Measurements from ENCODE around the gene PCDHGC4.
A peak's percentile ranks its signal among the peaks of the same experiment; 100 is the strongest.

PCDHGC4 gene

DNA sequence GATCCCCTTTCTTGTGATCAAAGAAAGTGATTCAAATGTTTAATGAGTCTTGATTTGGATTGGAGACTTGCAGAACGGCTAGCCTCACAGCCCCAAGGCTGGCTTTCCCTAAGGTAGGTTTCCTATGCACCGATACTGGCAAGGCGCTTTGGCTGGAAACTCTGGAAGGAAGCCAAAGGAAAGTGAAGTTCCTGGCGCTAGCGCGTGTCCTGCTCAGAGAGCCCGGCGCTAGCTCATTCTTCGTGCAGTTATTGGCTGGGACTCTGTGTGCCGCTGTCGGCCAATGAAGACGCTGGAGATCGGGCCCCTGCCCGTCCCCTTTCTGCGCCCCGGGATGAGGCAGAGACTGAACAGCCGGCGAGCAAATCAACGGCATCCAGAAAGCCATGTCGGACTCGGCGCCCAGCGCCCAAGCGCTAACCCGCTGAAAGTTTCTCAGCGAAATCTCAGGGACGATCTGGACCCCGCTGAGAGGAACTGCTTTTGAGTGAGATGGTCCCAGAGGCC, 9.2 kb upstream of the PCDHGC4 start, which contains the start of gene PCDHGC3:
Gene PCDHGC3 (plus strand): TSS at position 342 of the 507 bp plus-strand sequence. CDS start 151 bp downstream, at position 493.
- peak; percentile 50 to 67 (median 52) for DNase-seq
- under 1% methylated on average over 23 of the region's 28 CpGs for WGBS (ENCODE audit: insufficient coverage)
- H3K9me3 ChIP-seq (ENCODE audit: control extremely low read depth in 1 of 5, control insufficient read depth in 4 of 5, insufficient read depth in 2 of 5, low read depth in 1 of 5, low read length in 4 of 5) = no peaks in the 10 kb centered on the region
- no peaks in the 10 kb centered on the region for H3K36me3 ChIP-seq (ENCODE audit: control insufficient read depth in 4 of 4, insufficient read depth in 4 of 4, low read length in 3 of 4)
- ChIA-PET CTCF (interaction anchor here (0.6 to 2.1 kb wide), 13 partner anchors 10 to 82 kb away, joined by 3 to 11 read pairs (median 4); partner anchors contain the start of genes PCDHGA10, PCDHGA11, PCDHGA12 and PCDHGB6), POLR2A (no interaction called here)
- H3K4me3 ChIP-seq (ENCODE audit: control insufficient read depth in 1 of 7, extremely low read depth in 1 of 7, insufficient read depth in 4 of 7, low read depth in 2 of 7, low read length in 6 of 7) = peak within 1 kb of the TSS; percentile 40 to 87 (median 69)
- peaks cover 18 to 58% (median 30%) of the 10 kb centered on the region in 5 experiments for H3K27me3 ChIP-seq (replicated peaks in 2 of 5; ENCODE audit: control insufficient read depth in 4 of 5, insufficient read depth in 5 of 5, low read length in 4 of 5)
- H3K4me1 ChIP-seq (ENCODE audit: control extremely low read depth in 1 of 4, control insufficient read depth in 4 of 4, insufficient read depth in 4 of 4, low read length in 3 of 4) = peaks cover 11 to 23% (median 16%) of the 10 kb centered on the region in 4 experiments
- H3K27ac ChIP-seq (ENCODE audit: insufficient read depth in 1 of 2, low read depth in 1 of 2, low read length in 2 of 2, poor library complexity in 1 of 2, severe bottlenecking in 2 of 2) = no peak within 1 kb of the TSS

DNA sequence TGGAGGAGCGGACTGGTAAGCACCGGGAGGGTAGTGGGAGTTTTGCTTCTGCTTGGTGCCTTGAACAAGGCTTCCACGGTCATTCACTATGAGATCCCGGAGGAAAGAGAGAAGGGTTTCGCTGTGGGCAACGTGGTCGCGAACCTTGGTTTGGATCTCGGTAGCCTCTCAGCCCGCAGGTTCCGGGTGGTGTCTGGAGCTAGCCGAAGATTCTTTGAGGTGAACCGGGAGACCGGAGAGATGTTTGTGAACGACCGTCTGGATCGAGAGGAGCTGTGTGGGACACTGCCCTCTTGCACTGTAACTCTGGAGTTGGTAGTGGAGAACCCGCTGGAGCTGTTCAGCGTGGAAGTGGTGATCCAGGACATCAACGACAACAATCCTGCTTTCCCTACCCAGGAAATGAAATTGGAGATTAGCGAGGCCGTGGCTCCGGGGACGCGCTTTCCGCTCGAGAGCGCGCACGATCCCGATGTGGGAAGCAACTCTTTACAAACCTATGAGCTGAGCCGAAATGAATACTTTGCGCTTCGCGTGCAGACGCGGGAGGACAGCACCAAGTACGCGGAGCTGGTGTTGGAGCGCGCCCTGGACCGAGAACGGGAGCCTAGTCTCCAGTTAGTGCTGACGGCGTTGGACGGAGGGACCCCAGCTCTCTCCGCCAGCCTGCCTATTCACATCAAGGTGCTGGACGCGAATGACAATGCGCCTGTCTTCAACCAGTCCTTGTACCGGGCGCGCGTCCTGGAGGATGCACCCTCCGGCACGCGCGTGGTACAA, 8.5 kb upstream of the PCDHGC4 start:
- ChIA-PET CTCF (interaction anchor here (0.8 to 2.1 kb wide), 13 partner anchors 9 to 81 kb away, joined by 3 to 11 read pairs (median 4); partner anchors contain the start of genes PCDHGA10, PCDHGA12, PCDHGC4 and PCDHGC5), POLR2A (no interaction called here)
- H3K4me1 ChIP-seq (ENCODE audit: control extremely low read depth in 1 of 4, control insufficient read depth in 4 of 4, insufficient read depth in 4 of 4, low read length in 3 of 4) = peaks cover 11 to 23% (median 16%) of the 10 kb centered on the region in 4 experiments
- DNase-seq = peak in 2 of 3 donors; percentile 54 to 64
- WGBS (ENCODE audit: insufficient coverage) = 2% methylated on average over 57 of the region's 58 CpGs
- no peaks in the 10 kb centered on the region for H3K9me3 ChIP-seq (ENCODE audit: control extremely low read depth in 1 of 5, control insufficient read depth in 4 of 5, insufficient read depth in 2 of 5, low read depth in 1 of 5, low read length in 4 of 5)
- no peak overlapping the region for H3K27ac ChIP-seq (ENCODE audit: insufficient read depth in 1 of 2, low read depth in 1 of 2, low read length in 2 of 2, poor library complexity in 1 of 2, severe bottlenecking in 2 of 2)
- H3K36me3 ChIP-seq (ENCODE audit: control insufficient read depth in 4 of 4, insufficient read depth in 4 of 4, low read length in 3 of 4) = no peaks in the 10 kb centered on the region
- peaks cover 18 to 62% (median 30%) of the 10 kb centered on the region in 5 experiments for H3K27me3 ChIP-seq (replicated peaks in 2 of 5; ENCODE audit: control insufficient read depth in 4 of 5, insufficient read depth in 5 of 5, low read length in 4 of 5)
- H3K4me3 ChIP-seq (ENCODE audit: control insufficient read depth in 1 of 7, extremely low read depth in 1 of 7, insufficient read depth in 4 of 7, low read depth in 2 of 7, low read length in 6 of 7) = peak overlapping the region; percentile 40 to 87 (median 69)

- CTCF ChIA-PET = interaction anchor here (0.7 to 2.1 kb wide), 10 partner anchors 17 to 81 kb away, joined by 3 to 10 read pairs (median 4); partner anchors contain the start of gene PCDHGA10
Measured at GRCh38 chr5:141477044-141477575, 7.7 kb upstream of the PCDHGC4 start.

DNA sequence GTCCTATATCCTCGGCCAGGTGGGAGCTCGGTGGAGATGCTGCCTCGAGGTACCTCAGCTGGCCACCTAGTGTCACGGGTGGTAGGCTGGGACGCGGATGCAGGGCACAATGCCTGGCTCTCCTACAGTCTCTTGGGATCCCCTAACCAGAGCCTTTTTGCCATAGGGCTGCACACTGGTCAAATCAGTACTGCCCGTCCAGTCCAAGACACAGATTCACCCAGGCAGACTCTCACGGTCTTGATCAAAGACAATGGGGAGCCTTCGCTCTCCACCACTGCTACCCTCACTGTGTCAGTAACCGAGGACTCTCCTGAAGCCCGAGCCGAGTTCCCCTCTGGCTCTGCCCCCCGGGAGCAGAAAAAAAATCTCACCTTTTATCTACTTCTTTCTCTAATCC, 7.0 kb upstream of the PCDHGC4 start:
- ChIA-PET POLR2A (no interaction called here), CTCF (interaction anchor here (0.7 to 1.8 kb wide), 5 partner anchors 9 to 65 kb away, joined by 3 to 5 read pairs (median 3); partner anchors contain the start of gene PCDHGA10)
- WGBS (ENCODE audit: insufficient coverage) = 39% methylated on average over 13 of the region's 13 CpGs
- Histone ChIP-seq H3K4me1 (ENCODE audit: control extremely low read depth in 1 of 4, control insufficient read depth in 4 of 4, insufficient read depth in 4 of 4, low read length in 3 of 4) (peaks cover 11 to 23% (median 16%) of the 10 kb centered on the region in 4 experiments), H3K36me3 (ENCODE audit: control insufficient read depth in 4 of 4, insufficient read depth in 4 of 4, low read length in 3 of 4) (no peaks in the 10 kb centered on the region), H3K9me3 (ENCODE audit: control extremely low read depth in 1 of 5, control insufficient read depth in 4 of 5, insufficient read depth in 2 of 5, low read depth in 1 of 5, low read length in 4 of 5) (no peaks in the 10 kb centered on the region), H3K27me3 (replicated peaks in 2 of 5; ENCODE audit: control insufficient read depth in 4 of 5, insufficient read depth in 5 of 5, low read length in 4 of 5) (peaks cover 18 to 75% (median 30%) of the 10 kb centered on the region in 5 experiments), H3K4me3 (ENCODE audit: control insufficient read depth in 1 of 7, extremely low read depth in 1 of 7, insufficient read depth in 4 of 7, low read depth in 2 of 7, low read length in 6 of 7) (no peak overlapping the region), H3K27ac (ENCODE audit: insufficient read depth in 1 of 2, low read depth in 1 of 2, low read length in 2 of 2, poor library complexity in 1 of 2, severe bottlenecking in 2 of 2) (no peak overlapping the region)
- DNase-seq = no peak

More at GRCh38 chr5:141477044-141477575, 7.7 kb upstream of the PCDHGC4 start:
- Histone ChIP-seq H3K27me3 (replicated peaks in 2 of 5; ENCODE audit: control insufficient read depth in 4 of 5, insufficient read depth in 5 of 5, low read length in 4 of 5) (peaks cover 18 to 70% (median 30%) of the 10 kb centered on the region in 5 experiments), H3K27ac (ENCODE audit: insufficient read depth in 1 of 2, low read depth in 1 of 2, low read length in 2 of 2, poor library complexity in 1 of 2, severe bottlenecking in 2 of 2) (no peak overlapping the region), H3K9me3 (ENCODE audit: control extremely low read depth in 1 of 5, control insufficient read depth in 4 of 5, insufficient read depth in 2 of 5, low read depth in 1 of 5, low read length in 4 of 5) (no peaks in the 10 kb centered on the region), H3K4me1 (ENCODE audit: control extremely low read depth in 1 of 4, control insufficient read depth in 4 of 4, insufficient read depth in 4 of 4, low read length in 3 of 4) (peaks cover 11 to 23% (median 16%) of the 10 kb centered on the region in 4 experiments), H3K36me3 (ENCODE audit: control insufficient read depth in 4 of 4, insufficient read depth in 4 of 4, low read length in 3 of 4) (no peaks in the 10 kb centered on the region), H3K4me3 (ENCODE audit: control insufficient read depth in 1 of 7, extremely low read depth in 1 of 7, insufficient read depth in 4 of 7, low read depth in 2 of 7, low read length in 6 of 7) (peak overlapping the region in 4 of 7 experiments; percentile 62 to 87 (median 74))
- POLR2A ChIA-PET = no interaction called here
- no peak for DNase-seq
- 21% methylated on average over 23 of the region's 24 CpGs for WGBS (ENCODE audit: insufficient coverage)

DNA sequence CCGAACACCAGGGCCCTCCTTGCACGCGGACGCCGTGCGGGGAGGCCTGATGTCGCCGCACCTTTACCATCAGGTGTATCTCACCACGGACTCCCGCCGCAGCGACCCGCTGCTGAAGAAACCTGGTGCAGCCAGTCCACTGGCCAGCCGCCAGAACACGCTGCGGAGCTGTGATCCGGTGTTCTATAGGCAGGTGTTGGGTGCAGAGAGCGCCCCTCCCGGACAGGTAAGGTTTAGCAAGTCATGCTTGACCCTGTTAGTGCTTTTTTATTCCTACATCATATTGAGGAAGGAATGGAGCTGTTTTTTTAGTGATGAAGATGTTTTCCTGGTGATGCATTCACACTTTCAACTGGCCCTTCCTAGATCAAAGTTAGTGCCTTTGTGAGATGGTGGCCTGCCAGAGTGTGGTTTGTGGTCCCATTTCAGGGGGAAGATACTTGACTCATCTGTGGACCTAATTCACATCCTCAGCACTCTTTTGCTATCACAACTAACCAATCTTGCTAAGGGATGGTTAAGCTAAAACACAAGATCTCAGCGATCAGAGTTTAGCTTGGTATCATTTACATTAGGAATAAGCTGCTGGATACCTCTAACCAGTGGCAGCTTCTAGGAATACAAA, 6.4 kb upstream of the PCDHGC4 start:
- H3K4me3 ChIP-seq (ENCODE audit: control insufficient read depth in 1 of 7, extremely low read depth in 1 of 7, insufficient read depth in 4 of 7, low read depth in 2 of 7, low read length in 6 of 7) = no peak overlapping the region
- no peaks in the 10 kb centered on the region for H3K9me3 ChIP-seq (ENCODE audit: control extremely low read depth in 1 of 5, control insufficient read depth in 4 of 5, insufficient read depth in 2 of 5, low read depth in 1 of 5, low read length in 4 of 5)
- no peak overlapping the region for H3K27ac ChIP-seq (ENCODE audit: insufficient read depth in 1 of 2, low read depth in 1 of 2, low read length in 2 of 2, poor library complexity in 1 of 2, severe bottlenecking in 2 of 2)
- no peak for DNase-seq
- WGBS (ENCODE audit: insufficient coverage) = 38% methylated on average over 12 of the region's 20 CpGs
- ChIA-PET POLR2A (no interaction called here), CTCF (interaction anchor here (0.9 to 1.8 kb wide), 5 partner anchors 9 to 48 kb away, joined by 3 to 5 read pairs (median 3); partner anchors contain the start of gene PCDHGA12)
- H3K27me3 ChIP-seq (replicated peaks in 2 of 5; ENCODE audit: control insufficient read depth in 4 of 5, insufficient read depth in 5 of 5, low read length in 4 of 5) = peaks cover 18 to 81% (median 36%) of the 10 kb centered on the region in 5 experiments
- no peaks in the 10 kb centered on the region for H3K36me3 ChIP-seq (ENCODE audit: control insufficient read depth in 4 of 4, insufficient read depth in 4 of 4, low read length in 3 of 4)
- H3K4me1 ChIP-seq (ENCODE audit: control extremely low read depth in 1 of 4, control insufficient read depth in 4 of 4, insufficient read depth in 4 of 4, low read length in 3 of 4) = peaks cover 11 to 23% (median 16%) of the 10 kb centered on the region in 4 experiments

DNA sequence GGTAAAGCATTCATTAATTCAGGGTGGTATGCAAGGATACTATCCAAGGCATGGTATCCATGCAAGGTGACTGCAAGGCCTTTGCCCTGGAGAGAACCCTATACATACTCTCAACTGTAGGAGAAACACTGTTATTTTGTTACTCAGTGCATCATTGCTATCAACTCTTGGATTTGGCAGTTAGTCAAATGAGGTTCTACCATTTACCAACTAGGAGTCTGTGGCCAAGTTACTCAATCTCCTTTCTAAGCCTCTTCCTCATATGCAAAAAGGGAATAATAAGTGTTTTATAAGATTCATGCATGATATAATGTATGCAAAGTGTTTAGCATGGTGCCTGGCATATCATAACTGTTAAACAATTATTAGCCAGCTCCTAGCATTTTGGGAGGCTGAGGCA, 5.1 kb upstream of the PCDHGC4 start:
- no peaks in the 10 kb centered on the region for H3K9me3 ChIP-seq (ENCODE audit: control extremely low read depth in 1 of 5, control insufficient read depth in 4 of 5, insufficient read depth in 2 of 5, low read depth in 1 of 5, low read length in 4 of 5)
- H3K4me1 ChIP-seq (ENCODE audit: control extremely low read depth in 1 of 4, control insufficient read depth in 4 of 4, insufficient read depth in 4 of 4, low read length in 3 of 4) = peaks cover 11 to 30% (median 18%) of the 10 kb centered on the region in 4 experiments
- ChIA-PET CTCF (interaction anchor here (1.3 to 1.8 kb wide), 2 partner anchors 10 to 84 kb away, joined by 3 to 4 read pairs; no protein-coding TSS in a partner anchor), POLR2A (no interaction called here)
- no peak overlapping the region for H3K27ac ChIP-seq (ENCODE audit: insufficient read depth in 1 of 2, low read depth in 1 of 2, low read length in 2 of 2, poor library complexity in 1 of 2, severe bottlenecking in 2 of 2)
- peaks cover 16 to 94% (median 43%) of the 10 kb centered on the region in 5 experiments for H3K27me3 ChIP-seq (replicated peaks in 2 of 5; ENCODE audit: control insufficient read depth in 4 of 5, insufficient read depth in 5 of 5, low read length in 4 of 5)
- DNase-seq = no peak
- H3K4me3 ChIP-seq (ENCODE audit: control insufficient read depth in 1 of 7, extremely low read depth in 1 of 7, insufficient read depth in 4 of 7, low read depth in 2 of 7, low read length in 6 of 7) = no peak overlapping the region
- no peaks in the 10 kb centered on the region for H3K36me3 ChIP-seq (ENCODE audit: control insufficient read depth in 4 of 4, insufficient read depth in 4 of 4, low read length in 3 of 4)

All from common myeloid progenitor, CD34-positive (primary cell).